PFSK-1 (cell line): Measurements from ENCODE around the gene PLS1.

Source experiments
- FOXP2 ChIP-seq: optimal IDR thresholded peaks from 2 replicates; pipeline ENCODE3; 2011; ENCODE audit warnings: borderline replicate concordance, control low read depth, inconsistent platforms; ENCODE audit not compliant: insufficient read depth; ENCODE audit errors: extremely low read length, extremely low read depth
- POLR2AphosphoS5 ChIP-seq: IDR thresholded peaks from 2 replicates; pipeline ENCODE4 v1.6.1; 2012; ENCODE audit warnings: low read depth, mild to moderate bottlenecking, control low read depth, low read length, moderate library complexity
- SIN3A ChIP-seq: IDR thresholded peaks from 2 replicates; pipeline ENCODE4 v1.6.1; 2012; ENCODE audit warnings: mild to moderate bottlenecking, low read length, moderate library complexity, borderline replicate concordance; ENCODE audit not compliant: insufficient read depth
- TAF1 ChIP-seq: IDR thresholded peaks from 2 replicates; pipeline ENCODE4 v1.6.1; 2012; ENCODE audit warnings: low read length, control low read depth, borderline replicate concordance; ENCODE audit not compliant: insufficient read depth

DNA sequence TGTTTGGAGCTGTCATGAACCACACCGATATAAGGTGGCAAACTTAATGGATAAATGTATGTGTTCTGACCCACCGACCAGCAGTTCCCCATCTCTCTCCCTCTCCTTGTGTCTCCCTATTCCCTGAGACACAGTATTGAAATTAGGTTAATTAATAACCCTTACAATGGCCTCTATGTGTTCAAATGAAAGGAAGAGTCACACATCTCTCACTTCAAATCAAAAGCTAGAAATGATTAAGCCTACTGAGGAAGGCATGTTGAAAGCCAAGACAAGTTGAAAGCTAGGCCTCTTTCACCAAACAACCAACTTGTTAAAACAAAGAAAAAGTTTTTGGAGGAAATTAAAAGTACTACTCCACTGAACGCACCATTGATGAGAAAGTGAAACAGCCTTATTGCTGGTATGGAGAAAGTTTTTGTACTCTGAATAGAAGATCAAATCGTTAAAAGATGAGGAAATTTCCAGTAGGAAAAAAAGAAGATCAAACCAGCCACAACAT, 32.6 kb upstream of the PLS1 start:
- TF ChIP-seq SIN3A (no peak), POLR2AphosphoS5 (no peak), FOXP2 (no peak), TAF1 (no peak)
